IMR-90 (cell line): ENCODE measurements around the gene MPRIP.

Source experiments
- CHD1 ChIP-seq: IDR thresholded peaks from 2 replicates; pipeline ENCODE4 v1.6.1; 2012; ENCODE audit warnings: low read depth, low read length, improper control_type of control experiment
- MXI1 ChIP-seq: IDR thresholded peaks from 2 replicates; pipeline ENCODE4 v1.6.1; 2012; ENCODE audit warnings: low read depth, mild to moderate bottlenecking, low read length, moderate library complexity, borderline replicate concordance
- POLR2A ChIP-seq: IDR thresholded peaks from 2 replicates; pipeline ENCODE4 v1.6.1; 2012; ENCODE audit warnings: mild to moderate bottlenecking, low read depth, low read length
- RCOR1 ChIP-seq: IDR thresholded peaks from 2 replicates; pipeline ENCODE4 v1.6.1; 2012; ENCODE audit warnings: mild to moderate bottlenecking, low read length, improper control_type of control experiment; ENCODE audit not compliant: insufficient replicate concordance
- TF ChIP-seq, protein P1 (sequence below): conservative IDR thresholded peaks from 2 replicates; pipeline ENCODE4 v1.5.1; 2012; ENCODE audit warnings: mild to moderate bottlenecking, low read depth, low read length, improper control_type of control experiment
- TF ChIP-seq, protein P2 (sequence below): fragments of 150-350 bp; IDR thresholded peaks from 2 replicates; pipeline ENCODE4 v1.6.1; 2016; ENCODE audit warnings: low read depth, mild to moderate bottlenecking, low read length, moderate library complexity, borderline replicate concordance

DNA sequence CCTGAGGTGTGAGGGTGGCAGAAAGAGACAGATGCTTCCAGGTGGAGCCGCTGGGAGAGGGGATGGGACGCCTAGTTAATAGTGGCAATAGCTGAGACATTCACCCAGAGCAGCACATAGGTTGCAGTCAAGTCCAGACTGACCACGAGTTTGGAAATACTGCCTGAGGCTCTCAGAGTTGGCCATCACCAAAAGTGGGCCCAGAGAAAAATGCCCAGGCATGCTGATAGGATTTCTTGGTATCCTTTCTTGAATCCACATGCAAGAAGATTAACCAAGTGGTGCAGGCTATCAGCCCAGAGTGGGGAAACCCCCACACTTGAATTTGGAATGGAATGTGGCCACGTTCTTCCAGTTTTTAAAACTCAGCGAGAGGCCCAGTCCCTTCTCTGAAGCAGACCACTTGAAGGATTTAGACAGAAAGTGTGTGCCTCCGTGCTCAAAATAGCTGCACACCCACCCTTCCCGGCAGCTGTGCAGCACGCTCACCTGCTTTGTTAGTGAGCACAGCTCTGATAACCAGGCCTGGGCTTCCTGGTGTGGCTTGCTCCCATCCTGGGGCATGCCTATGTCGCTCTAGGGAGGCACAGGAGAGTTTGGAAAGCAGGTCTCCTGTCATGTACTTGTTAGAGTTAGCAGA lies 128.2 kb downstream of the MPRIP start:
- TF ChIP-seq, protein P1, sequence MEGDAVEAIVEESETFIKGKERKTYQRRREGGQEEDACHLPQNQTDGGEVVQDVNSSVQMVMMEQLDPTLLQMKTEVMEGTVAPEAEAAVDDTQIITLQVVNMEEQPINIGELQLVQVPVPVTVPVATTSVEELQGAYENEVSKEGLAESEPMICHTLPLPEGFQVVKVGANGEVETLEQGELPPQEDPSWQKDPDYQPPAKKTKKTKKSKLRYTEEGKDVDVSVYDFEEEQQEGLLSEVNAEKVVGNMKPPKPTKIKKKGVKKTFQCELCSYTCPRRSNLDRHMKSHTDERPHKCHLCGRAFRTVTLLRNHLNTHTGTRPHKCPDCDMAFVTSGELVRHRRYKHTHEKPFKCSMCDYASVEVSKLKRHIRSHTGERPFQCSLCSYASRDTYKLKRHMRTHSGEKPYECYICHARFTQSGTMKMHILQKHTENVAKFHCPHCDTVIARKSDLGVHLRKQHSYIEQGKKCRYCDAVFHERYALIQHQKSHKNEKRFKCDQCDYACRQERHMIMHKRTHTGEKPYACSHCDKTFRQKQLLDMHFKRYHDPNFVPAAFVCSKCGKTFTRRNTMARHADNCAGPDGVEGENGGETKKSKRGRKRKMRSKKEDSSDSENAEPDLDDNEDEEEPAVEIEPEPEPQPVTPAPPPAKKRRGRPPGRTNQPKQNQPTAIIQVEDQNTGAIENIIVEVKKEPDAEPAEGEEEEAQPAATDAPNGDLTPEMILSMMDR: no peak
- TF ChIP-seq RCOR1 (no peak), POLR2A (no peak), MXI1 (no peak), CHD1 (no peak)
- TF ChIP-seq, protein P2, sequence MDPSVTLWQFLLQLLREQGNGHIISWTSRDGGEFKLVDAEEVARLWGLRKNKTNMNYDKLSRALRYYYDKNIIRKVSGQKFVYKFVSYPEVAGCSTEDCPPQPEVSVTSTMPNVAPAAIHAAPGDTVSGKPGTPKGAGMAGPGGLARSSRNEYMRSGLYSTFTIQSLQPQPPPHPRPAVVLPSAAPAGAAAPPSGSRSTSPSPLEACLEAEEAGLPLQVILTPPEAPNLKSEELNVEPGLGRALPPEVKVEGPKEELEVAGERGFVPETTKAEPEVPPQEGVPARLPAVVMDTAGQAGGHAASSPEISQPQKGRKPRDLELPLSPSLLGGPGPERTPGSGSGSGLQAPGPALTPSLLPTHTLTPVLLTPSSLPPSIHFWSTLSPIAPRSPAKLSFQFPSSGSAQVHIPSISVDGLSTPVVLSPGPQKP: no peak
